ENCODE measurements around the gene FAM43A.

Gene FAM43A

GRCh38 chr3:194675680-194676079, 10.0 kb upstream of the FAM43A start:
- DNase-seq (ENCODE audit: low spot score): no peak

- no peak for DNase-seq (ENCODE audit: low spot score)
These were observed 9.2 kb upstream of the FAM43A start for GRCh38 chr3:194676471-194676870.

GRCh38 chr3:194680888-194681615, 4.6 kb upstream of the FAM43A start:
- no peak for DNase-seq (ENCODE audit: low spot score)

- no peak for DNase-seq (ENCODE audit: low spot score)
These were observed 3.4 kb upstream of the FAM43A start for GRCh38 chr3:194682189-194682693.

GRCh38 chr3:194682694-194683310, 2.9 kb upstream of the FAM43A start:
- peak; percentile 84 for DNase-seq (ENCODE audit: low spot score)

- DNase-seq (ENCODE audit: low spot score): no peak
These were observed 2.3 kb upstream of the FAM43A start for GRCh38 chr3:194683380-194683779.

- DNase-seq (ENCODE audit: low spot score): no peak
These were observed 492 bp upstream of the FAM43A start for GRCh38 chr3:194685065-194685717.

- DNase-seq (ENCODE audit: low spot score): no peak
These were observed 732 bp downstream of the FAM43A start for GRCh38 chr3:194686414-194686815.

GRCh38 chr3:194686816-194687637, 1.3 kb downstream of the FAM43A start:
- DNase-seq (ENCODE audit: low spot score): peak; percentile 77

- peak; percentile 67 for DNase-seq (ENCODE audit: low spot score)
These were observed 2.0 kb downstream of the FAM43A start for GRCh38 chr3:194687638-194688199.

- DNase-seq (ENCODE audit: low spot score): peak; percentile 40
These were observed 2.6 kb downstream of the FAM43A start for GRCh38 chr3:194688200-194688740.

- DNase-seq (ENCODE audit: low spot score): no peak
These were observed 3.3 kb downstream of the FAM43A start for GRCh38 chr3:194688946-194689345.

GRCh38 chr3:194689493-194689944, 3.8 kb downstream of the FAM43A start:
- DNase-seq (ENCODE audit: low spot score): peak; percentile 59

- DNase-seq (ENCODE audit: low spot score): no peak
These were observed 5.1 kb downstream of the FAM43A start for GRCh38 chr3:194690501-194691372.

- no peak for DNase-seq (ENCODE audit: low spot score)
These were observed 6.0 kb downstream of the FAM43A start for GRCh38 chr3:194691481-194692283.

- no peak for DNase-seq (ENCODE audit: low spot score)
These were observed 11.0 kb downstream of the FAM43A start for GRCh38 chr3:194696702-194697101.

GRCh38 chr3:194702545-194702944, 16.9 kb downstream of the FAM43A start:
- no peak for DNase-seq (ENCODE audit: low spot score)

GRCh38 chr3:194705227-194705626, 19.5 kb downstream of the FAM43A start:
- DNase-seq (ENCODE audit: low spot score): no peak

GRCh38 chr3:194705761-194706160, 20.1 kb downstream of the FAM43A start:
- DNase-seq (ENCODE audit: low spot score): no peak

GRCh38 chr3:194707147-194707540, 21.5 kb downstream of the FAM43A start:
- DNase-seq (ENCODE audit: low spot score): no peak
